Measurements from ENCODE around the gene ZDHHC14.

ZDHHC14 gene

DNA sequence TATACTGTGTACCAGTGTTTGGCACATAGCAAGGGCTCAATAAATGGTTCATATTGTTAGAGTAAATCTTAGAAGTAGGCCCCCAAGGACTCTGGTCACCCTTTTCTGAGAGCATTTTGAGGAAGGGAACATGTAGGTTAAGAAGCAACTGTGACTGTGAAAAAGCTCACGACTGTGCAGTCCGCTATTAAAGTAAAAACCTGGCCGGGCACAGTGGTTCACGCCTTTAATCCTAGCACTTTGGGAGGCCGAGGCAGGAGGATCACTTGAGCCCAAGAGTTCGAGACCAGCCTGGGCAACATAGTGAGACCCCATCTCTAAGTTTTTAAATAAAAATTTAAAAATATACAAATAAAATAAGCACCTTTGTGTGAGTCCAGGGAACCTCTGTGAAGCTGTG lies 5.0 kb downstream of the ZDHHC14 start:
- Histone ChIP-seq H3K9me2 (replicated peaks; ENCODE audit: insufficient read depth, low read length) (no peaks in the 10 kb centered on the region), H3K9me3 (ENCODE audit: insufficient read depth, low read length) (no peaks in the 10 kb centered on the region), H3K4me3 (ENCODE audit: insufficient read depth, low read length, poor library complexity, severe bottlenecking) (no peak overlapping the region), H3K4me2 (ENCODE audit: low read depth, low read length, poor library complexity, severe bottlenecking) (no peak overlapping the region), H3K36me3 (ENCODE audit: low read length) (0 out of 2 replicates have a peak, but pooled peaks cover 6% of the 10 kb centered on the region), H3K27me3 (ENCODE audit: low read length) (no peaks in the 10 kb centered on the region), H3K9ac (ENCODE audit: low read length) (no peak overlapping the region), H3F3A (ENCODE audit: insufficient read depth) (no peaks in the 10 kb centered on the region), H2AFZ (ENCODE audit: low read depth, low read length, severe bottlenecking) (no peak overlapping the region), H4K20me1 (ENCODE audit: low read depth, low read length) (no peaks in the 10 kb centered on the region; the same call in 1 of the 2 replicates), H3K27ac (ENCODE audit: low read depth, low read length) (no peak overlapping the region), H3K79me2 (ENCODE audit: insufficient read depth, low read length) (no peaks in the 10 kb centered on the region)
- TF ChIP-seq EZH2phosphoT487 (conservative IDR thresholded peaks at IDR 0.05; ENCODE audit: low read length) (no peak), CTCF (IDR thresholded peaks at IDR 0.05; ENCODE audit: insufficient read depth, low read length, poor library complexity, severe bottlenecking) (no peak)

DNA sequence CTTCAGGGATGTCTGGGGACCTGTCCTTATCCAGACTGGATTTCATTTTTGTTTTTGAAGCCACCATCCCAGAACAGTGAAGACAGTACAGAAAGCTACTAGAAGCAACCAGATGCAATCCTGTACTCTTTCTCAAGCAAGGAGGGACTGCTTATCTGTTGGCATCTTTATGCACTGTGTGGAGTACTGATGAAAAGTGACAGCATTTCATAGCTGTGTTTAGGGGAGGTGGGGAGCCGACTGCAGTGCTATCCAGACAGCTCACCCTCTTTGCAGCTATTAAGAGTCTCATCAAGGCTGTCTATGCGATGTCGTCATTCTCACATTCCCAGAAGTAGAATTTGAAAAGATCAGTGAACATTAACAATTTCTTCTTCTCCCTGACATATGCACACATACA lies 5.5 kb downstream of the ZDHHC14 start:
- Histone ChIP-seq H3K4me2 (ENCODE audit: low read depth, low read length, poor library complexity, severe bottlenecking) (no peak overlapping the region), H3K79me2 (ENCODE audit: insufficient read depth, low read length) (no peaks in the 10 kb centered on the region), H2AFZ (ENCODE audit: low read depth, low read length, severe bottlenecking) (no peak overlapping the region), H3K36me3 (ENCODE audit: low read length) (0 out of 2 replicates have a peak, but pooled peaks cover 6% of the 10 kb centered on the region), H3K9ac (ENCODE audit: low read length) (no peak overlapping the region), H3K27me3 (ENCODE audit: low read length) (no peaks in the 10 kb centered on the region), H3K9me2 (replicated peaks; ENCODE audit: insufficient read depth, low read length) (no peaks in the 10 kb centered on the region), H3F3A (ENCODE audit: insufficient read depth) (no peaks in the 10 kb centered on the region), H3K4me3 (ENCODE audit: insufficient read depth, low read length, poor library complexity, severe bottlenecking) (no peak overlapping the region), H4K20me1 (ENCODE audit: low read depth, low read length) (no peaks in the 10 kb centered on the region; the same call in 1 of the 2 replicates), H3K9me3 (ENCODE audit: insufficient read depth, low read length) (no peaks in the 10 kb centered on the region), H3K27ac (ENCODE audit: low read depth, low read length) (no peak overlapping the region)
- TF ChIP-seq EZH2phosphoT487 (conservative IDR thresholded peaks at IDR 0.05; ENCODE audit: low read length) (no peak), CTCF (IDR thresholded peaks at IDR 0.05; ENCODE audit: insufficient read depth, low read length, poor library complexity, severe bottlenecking) (no peak)

GRCh38 chr6:157388924-157389323 lies 7.9 kb downstream of the ZDHHC14 start:
- Histone ChIP-seq H3K9me3 (ENCODE audit: insufficient read depth, low read length) (no peaks in the 10 kb centered on the region), H2AFZ (ENCODE audit: low read depth, low read length, severe bottlenecking) (no peak overlapping the region), H3K27me3 (ENCODE audit: low read length) (no peaks in the 10 kb centered on the region), H3F3A (ENCODE audit: insufficient read depth) (no peaks in the 10 kb centered on the region), H3K36me3 (ENCODE audit: low read length) (0 out of 2 replicates have a peak, but pooled peaks cover 6% of the 10 kb centered on the region), H3K9me2 (replicated peaks; ENCODE audit: insufficient read depth, low read length) (no peaks in the 10 kb centered on the region), H4K20me1 (ENCODE audit: low read depth, low read length) (no peaks in the 10 kb centered on the region), H3K9ac (ENCODE audit: low read length) (no peak overlapping the region), H3K27ac (ENCODE audit: low read depth, low read length) (no peak overlapping the region), H3K4me3 (ENCODE audit: insufficient read depth, low read length, poor library complexity, severe bottlenecking) (no peak overlapping the region), H3K4me2 (ENCODE audit: low read depth, low read length, poor library complexity, severe bottlenecking) (no peak overlapping the region), H3K79me2 (ENCODE audit: insufficient read depth, low read length) (no peaks in the 10 kb centered on the region)
- TF ChIP-seq EZH2phosphoT487 (conservative IDR thresholded peaks at IDR 0.05; ENCODE audit: low read length) (no peak), CTCF (IDR thresholded peaks at IDR 0.05; ENCODE audit: insufficient read depth, low read length, poor library complexity, severe bottlenecking) (no peak)
